Psoas muscle (tissue), 8 donors: Measurements from ENCODE around the gene CDK19. TPM values are rescaled to one million over a fixed set of nuclear protein-coding genes. Genes with fewer than 3 reads are reported as not detected.

Experiments used
- ATAC-seq, 4 donors: fragments of 200-7000 bp; cut with Tn5 transposase; one replicate each; pipeline ENCODE4 v1.9.1; 2020; ENCODE audit warnings: moderate library complexity in 3 of 4, mild to moderate bottlenecking in 2 of 4
- DNase-seq, 2 donors: peaks; one replicate each; pipeline ENCODE4 v3.0.0-alpha.2; 2020
- H3K27ac ChIP-seq: fragments of 200-600 bp; one replicate; pipeline ENCODE4 v1.8.0; 2022
- H3K27me3 ChIP-seq, 3 donors: fragments of 200-600 bp in 1 of 3; one replicate each; pipeline versions ENCODE4 v1.6.1 to v1.8.0; 2013 to 2022; ENCODE audit warnings: low read length in 2 of 3, mild to moderate bottlenecking in 2 of 3, moderate library complexity in 1 of 3; ENCODE audit not compliant: insufficient read depth in 3 of 3
- H3K36me3 ChIP-seq, 2 donors: fragments of 200-600 bp in 1 of 2; one replicate each; pipeline versions ENCODE4 v1.6.1 to v1.8.0; 2013 to 2022; ENCODE audit warnings: low read depth in 1 of 2, mild to moderate bottlenecking in 1 of 2, moderate library complexity in 1 of 2; ENCODE audit not compliant: insufficient read depth in 1 of 2
- H3K4me1 ChIP-seq: fragments of 200-600 bp; one replicate; pipeline ENCODE4 v1.8.0; 2022
- H3K4me3 ChIP-seq: fragments of 200-600 bp; one replicate; pipeline ENCODE4 v1.8.0; 2022; ENCODE audit warnings: mild to moderate bottlenecking
- H3K9me3 ChIP-seq: fragments of 200-600 bp; one replicate; pipeline ENCODE4 v1.8.0; 2022
- CTCF ChIP-seq: fragments of 200-600 bp; IDR thresholded peaks from one replicate; pipeline ENCODE4 v1.8.0; 2022; ENCODE audit warnings: antibody characterized with exemption
- WGBS, 3 donors: extraction: QIAGEN DNeasy Blood & Tissue Kit; methylation state at CpG; one replicate each; pipeline versions ENCODE4 v1.1.6 to v1.1.7; 2013; 5-methylcytosine and 5-hydroxymethylcytosine counted together
- intact Hi-C, 2 donors: fragments of 100-400 bp; cut with DNase I; formaldehyde crosslinking; loops; one replicate each; pipeline versions ENCODE4 v1.11.0 to v1.14.2; 2022
- polyA plus RNA-seq, 3 donors: library from polyadenylated mRNA; stranded (reverse); fragments of 200-250 nt; gene quantifications; one replicate each; pipeline ENCODE4 v1.2.3, GENCODE V29; 2013
- total RNA-seq, 4 donors: library from RNA; stranded (reverse); fragmentation: NEBNext Ultra II Directional in 2 of 4; extraction: Animal tissue kit (Norgen Biotek cat#: 25700) in 2 of 4; gene quantifications; one replicate each; pipeline versions ENCODE4 v1.2.1 to v1.2.4, GENCODE V29; 2021 to 2023
- donor health status: healthy with polysubstance abuse.
- donor health status: DM: no; HTN: no; CAD: no; lungs with moderate emphysema.
- donor health status: Bipolar disorder and iron deficiency.
- donor health status: healthy.
- donor health status: DM: yes; HTN: yes; CAD: no.
- donor health status: DM: no; HTN: no; CAD: no.
- donor health status: DM: no; HTN: no; CAD: no.
- donor health status: DM: yes; HTN: yes; CAD: no.

Gene CDK19
- total and polyA plus RNA-seq, 7 donors = 2.2 to 11.6 (median 5.5) TPM

GRCh38 chr6:110682460-110682853 lies 132.8 kb downstream of the CDK19 start:
- intact Hi-C loops = loop anchor here (1.0 to 10.0 kb wide), 7 partner anchors 132 to 268 kb away; partner anchors contain the start of gene CDK19 (in 2 of the 2)
- WGBS, 3 donors = 4 to 13% (median 6%) methylated on average over 1 of the region's 1 CpG
- peak; percentile 81 for TF ChIP-seq CTCF
- no peaks in the 10 kb centered on the region for H3K9me3 ChIP-seq
- ATAC-seq = peak; percentile 94 to 99 (median 96)
- H3K27ac ChIP-seq = peak overlapping the region; percentile 41
- DNase-seq = no peak
- no peaks in the 10 kb centered on the region for H3K36me3 ChIP-seq
- H3K27me3 ChIP-seq = no peaks in the 10 kb centered on the region
- no peak overlapping the region for H3K4me3 ChIP-seq
- peaks cover 15% of the 10 kb centered on the region for H3K4me1 ChIP-seq

DNA sequence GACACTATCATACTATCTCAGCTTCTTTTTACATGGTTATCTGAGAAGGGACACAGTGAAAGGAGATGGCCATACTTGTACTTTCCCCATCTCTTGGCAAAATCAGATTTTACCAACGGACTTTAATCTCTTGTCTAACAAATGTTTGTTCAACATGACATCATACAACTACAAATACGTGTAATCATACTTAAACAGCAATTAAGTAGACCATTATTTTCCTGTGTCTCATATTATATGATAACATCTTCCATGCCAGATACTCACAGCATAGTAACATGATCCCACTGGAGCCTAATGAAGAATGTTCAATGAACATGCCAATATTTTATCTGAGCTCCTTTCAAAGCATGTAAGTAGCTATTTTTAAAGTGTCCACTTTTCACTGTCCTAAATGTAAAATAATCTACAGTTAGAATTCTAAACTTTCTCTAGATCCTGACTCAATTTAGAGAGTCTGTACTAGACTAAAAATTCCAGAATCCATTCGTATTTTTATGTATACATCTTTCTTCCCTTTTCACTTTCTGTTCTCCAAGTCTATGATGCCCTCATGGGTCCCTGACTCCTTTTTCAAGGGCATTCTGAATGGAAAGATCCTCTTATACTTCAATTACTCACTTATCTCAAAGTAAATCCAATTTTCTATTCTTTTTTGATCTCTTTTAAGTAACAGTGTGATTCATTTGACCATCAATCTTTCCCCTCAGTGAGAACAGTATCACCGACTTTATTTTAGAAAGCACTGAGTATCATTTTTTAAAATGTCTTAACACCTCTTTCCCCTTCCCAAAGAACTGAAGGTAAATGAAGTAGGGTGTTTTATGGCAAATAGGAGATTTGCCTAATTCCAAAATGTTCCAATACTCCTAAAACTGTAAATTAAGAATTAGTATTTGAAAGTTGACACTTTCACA lies 133.5 kb downstream of the CDK19 start:
- Histone ChIP-seq H3K4me3 (no peak overlapping the region), H3K9me3 (no peaks in the 10 kb centered on the region), H3K4me1 (peaks cover 15% of the 10 kb centered on the region), H3K27me3 (no peaks in the 10 kb centered on the region), H3K36me3 (no peaks in the 10 kb centered on the region), H3K27ac (peak overlapping the region; percentile 41)
- intact Hi-C loops = loop anchor here (1.0 to 10.0 kb wide), 7 partner anchors 133 to 268 kb away; partner anchors contain the start of gene CDK19 (in 2 of the 2)
- no peak for TF ChIP-seq CTCF
- ATAC-seq (peak in 3 of 4 donors; percentile 36 to 72 (median 56)), DNase-seq (no peak)
- 20 to 29% (median 20%) methylated on average over 4 of the region's 4 CpGs for WGBS, 3 donors

DNA sequence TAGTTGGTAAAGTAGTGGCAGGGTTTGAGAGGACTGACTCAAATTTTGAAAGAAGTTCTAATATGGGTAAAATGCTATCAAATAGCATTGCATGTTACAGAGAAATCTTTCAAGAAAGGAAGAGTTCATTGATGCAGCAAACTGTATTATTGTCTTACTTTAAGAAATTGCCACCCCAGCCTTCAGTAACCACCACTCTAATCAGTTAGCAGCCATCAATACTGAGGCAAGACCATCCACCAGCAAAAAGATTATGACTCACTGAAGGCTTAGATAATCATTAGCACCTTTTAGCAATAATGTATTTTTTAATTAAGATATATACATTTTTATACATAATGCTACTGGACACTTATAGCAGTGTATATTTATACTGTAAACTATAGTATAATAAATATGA lies 138.9 kb downstream of the CDK19 start:
- Histone ChIP-seq H3K4me3 (no peak overlapping the region), H3K36me3 (no peaks in the 10 kb centered on the region), H3K27ac (no peak overlapping the region), H3K4me1 (peaks cover 2% of the 10 kb centered on the region), H3K27me3 (no peaks in the 10 kb centered on the region), H3K9me3 (no peaks in the 10 kb centered on the region)
- ATAC-seq = no peak
- no peak for DNase-seq
- no peak for TF ChIP-seq CTCF
- intact Hi-C loops = no loop called here

DNA sequence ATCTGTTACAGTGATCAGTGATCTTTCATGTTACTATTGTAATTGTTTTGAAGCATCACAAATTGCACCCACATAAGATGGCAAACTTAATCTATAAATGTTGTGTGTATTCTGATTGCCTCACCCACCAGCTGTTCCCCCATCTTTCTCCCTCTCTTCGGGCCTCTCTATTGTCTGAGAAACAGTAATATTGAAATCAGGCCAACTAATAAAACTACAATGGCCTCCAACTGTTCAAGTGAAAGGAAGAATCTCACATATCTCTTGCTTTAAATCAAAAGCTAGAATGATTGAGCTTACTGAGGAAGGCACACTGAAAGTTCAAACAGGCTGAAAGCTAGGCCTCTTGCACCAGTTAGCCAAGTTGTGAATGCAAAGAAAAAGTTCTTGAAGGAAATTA lies 141.2 kb downstream of the CDK19 start:
- ATAC-seq (no peak), DNase-seq (no peak)
- intact Hi-C loops = no loop called here
- H3K9me3 ChIP-seq = no peaks in the 10 kb centered on the region
- TF ChIP-seq CTCF = no peak
- H3K27me3 ChIP-seq = no peaks in the 10 kb centered on the region
- H3K4me3 ChIP-seq = no peak overlapping the region
- 33 to 47% (median 45%) methylated on average over 1 of the region's 1 CpG for WGBS, 3 donors
- H3K36me3 ChIP-seq = no peaks in the 10 kb centered on the region
- no peak overlapping the region for H3K27ac ChIP-seq
- H3K4me1 ChIP-seq = no peaks in the 10 kb centered on the region
